Mucosa of gallbladder (tissue), 1 donor: Measurements from ENCODE around the gene LARP4. TPM values are rescaled to one million over a fixed set of nuclear protein-coding genes. Genes with fewer than 3 reads are reported as not detected.
A peak's percentile ranks its signal among the peaks of the same experiment; 100 is the strongest.
"Not testable (repeated sequence)": the region's sequence is repeated elsewhere in the genome, so short reads cannot be mapped to it uniquely, and the experiment has no call there.

Source experiments
- DNase-seq: peaks from one replicate; pipeline ENCODE4 v3.0.0-alpha.2; 2020; ENCODE audit warnings: low spot score
- total RNA-seq: library from RNA; stranded (reverse); gene quantifications from one replicate; pipeline ENCODE4 v1.2.1, GENCODE V29; 2021
- donor health status: DM: no; HTN: no; CAD: no.

LARP4 gene
- total RNA-seq, 1 donor from 2014 or later, result 43.0 TPM

DNA sequence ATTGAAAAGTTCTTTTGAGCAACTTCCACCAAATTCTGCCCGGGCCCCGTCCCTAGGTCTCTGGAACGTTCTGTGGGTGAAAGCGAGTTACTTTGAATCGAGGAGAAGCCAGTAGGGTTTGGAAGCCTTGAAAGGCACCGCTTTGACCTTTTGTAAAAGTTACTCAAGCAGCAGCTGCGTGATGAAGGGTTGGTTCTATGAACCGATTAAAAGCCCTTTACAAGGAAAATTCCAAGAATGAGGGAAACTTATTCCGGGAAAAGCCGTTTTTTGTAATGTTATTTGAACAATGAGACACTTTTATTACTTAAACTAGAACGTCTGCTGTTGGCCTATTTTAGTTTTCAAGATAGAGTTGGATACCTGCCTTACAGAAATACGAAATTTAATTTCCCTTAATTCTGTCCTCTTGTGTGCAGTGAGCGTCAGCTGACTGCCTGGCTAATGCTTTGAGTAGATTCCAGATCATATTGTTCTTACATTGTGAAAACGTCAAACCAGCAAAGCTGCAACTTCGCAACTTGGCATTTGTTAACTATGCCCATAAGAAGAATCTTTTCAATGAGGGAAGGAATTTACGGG lies 906 bp downstream of the LARP4 start:
- DNase-seq, result peak; percentile 22

- DNase-seq, result no peak
These were observed 1.7 kb downstream of the LARP4 start for GRCh38 chr12:50402264-50403000.

- no peak for DNase-seq
These were observed 2.3 kb downstream of the LARP4 start for GRCh38 chr12:50403001-50403440.

DNA sequence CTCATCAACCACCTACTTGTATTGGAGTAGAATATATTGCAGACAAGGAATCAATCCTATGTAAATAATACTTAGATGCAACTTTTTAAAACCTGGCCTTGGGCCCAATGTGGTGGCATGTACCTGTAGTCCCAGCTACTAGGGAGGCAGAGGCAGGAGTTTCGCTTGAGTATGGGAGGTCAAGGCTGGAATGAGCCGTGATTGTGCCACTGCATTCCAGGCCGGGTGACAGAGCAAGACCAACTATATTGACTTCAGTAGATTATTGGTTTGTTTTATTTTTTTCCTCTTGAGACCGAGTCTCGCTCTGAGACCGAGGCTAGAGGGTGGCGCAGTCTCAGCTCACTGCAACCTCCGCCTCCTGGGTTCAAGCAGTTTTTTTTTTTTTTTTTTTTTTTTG lies 3.6 kb downstream of the LARP4 start:
- DNase-seq, result no peak

DNA sequence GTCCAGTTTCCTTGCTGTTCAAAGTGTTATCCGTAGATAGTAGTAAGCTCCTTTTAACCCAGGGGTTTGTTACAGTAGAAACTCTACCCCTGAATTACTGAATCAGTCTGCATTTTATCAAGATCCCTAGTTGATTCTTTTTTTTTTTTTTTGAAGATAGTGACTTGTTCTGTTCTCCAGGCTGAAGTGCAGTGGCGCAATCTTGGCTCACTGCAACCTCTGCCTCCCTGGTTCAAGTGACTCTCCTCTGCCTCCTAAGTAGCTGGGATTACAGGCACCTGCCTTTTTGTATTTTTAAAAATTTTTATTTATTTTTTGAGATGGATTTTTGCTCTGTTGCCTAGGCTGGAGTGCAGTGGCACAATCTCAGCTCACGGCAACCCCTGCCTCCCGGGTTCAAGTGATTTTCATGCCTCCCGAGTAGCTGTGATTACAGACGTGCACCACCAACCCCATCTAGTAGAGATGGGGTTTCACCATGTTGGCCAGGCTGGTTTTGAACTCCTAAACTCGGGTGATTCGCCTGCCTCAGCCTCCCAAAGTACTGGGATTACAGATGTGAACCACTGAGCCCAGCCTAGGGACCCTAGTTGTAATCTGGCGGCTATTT lies 10.5 kb downstream of the LARP4 start:
- DNase-seq, result no peak

DNA sequence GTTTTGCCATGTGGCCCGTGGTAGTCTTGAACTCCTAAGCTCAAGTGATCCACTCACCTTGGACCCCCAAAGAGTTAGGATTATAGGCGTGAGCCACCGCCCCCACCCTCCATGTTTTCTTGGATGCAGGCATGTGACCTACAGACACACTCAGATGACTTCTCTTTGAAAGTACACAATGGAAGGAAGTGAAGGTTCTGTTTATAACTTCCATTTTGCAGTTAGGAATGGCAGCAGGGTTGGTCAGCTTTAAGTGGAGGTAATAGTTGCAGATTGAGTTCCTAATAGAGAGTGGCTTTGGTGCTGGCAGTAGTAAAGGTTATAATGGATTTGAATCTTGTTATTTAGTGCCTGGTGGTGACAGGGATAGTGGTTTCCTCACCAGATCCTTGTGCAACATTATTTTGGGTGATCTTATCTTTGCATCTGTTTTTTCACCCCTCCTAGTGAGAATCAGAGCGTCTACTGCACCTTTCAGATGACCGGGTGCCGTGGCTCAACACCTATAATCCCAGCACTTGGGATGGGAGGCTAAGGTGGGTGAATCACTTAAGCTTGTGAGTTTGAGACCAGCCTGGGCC lies 15.3 kb downstream of the LARP4 start:
- no peak for DNase-seq

DNA sequence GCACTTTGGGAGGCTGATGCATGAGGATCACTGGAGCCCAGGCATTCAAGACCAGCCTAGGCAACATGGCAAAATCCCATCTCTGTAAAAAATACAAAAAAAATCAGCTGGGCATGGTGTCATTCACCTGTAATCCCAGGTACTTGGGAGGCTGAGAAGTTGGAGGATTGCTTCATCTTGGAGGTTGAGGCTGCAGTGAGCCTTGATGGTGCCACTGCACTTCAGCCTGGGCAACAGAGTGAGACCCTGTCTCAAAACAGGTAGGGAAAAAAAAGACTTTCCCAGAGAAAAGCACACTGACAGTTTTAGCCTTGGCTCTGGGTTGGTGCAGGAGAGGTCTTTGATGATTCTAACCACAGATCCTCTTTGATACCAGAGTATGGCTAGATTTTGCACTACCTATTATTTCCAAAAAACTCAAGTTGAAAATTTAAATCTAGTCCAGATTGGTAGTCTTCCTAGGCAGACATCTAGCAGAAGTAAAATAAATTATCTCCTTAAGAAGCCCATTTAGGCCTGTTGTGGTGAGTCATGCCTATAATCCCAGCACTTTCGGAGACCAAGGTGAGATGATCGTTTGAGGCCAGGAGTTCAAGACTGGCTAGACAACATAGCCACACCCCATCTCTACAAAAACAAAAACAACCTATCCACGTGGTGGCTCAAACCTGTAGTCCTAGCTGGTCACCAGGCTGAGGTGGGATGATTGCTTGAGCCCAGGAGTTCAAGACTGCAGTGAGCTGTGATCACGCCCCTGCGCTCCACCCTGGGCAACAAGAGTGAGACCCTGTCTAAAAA lies 18.6 kb downstream of the LARP4 start:
- no peak for DNase-seq

GRCh38 chr12:50422855-50423254 lies 22.2 kb downstream of the LARP4 start:
- not testable (repeated sequence) for DNase-seq

DNA sequence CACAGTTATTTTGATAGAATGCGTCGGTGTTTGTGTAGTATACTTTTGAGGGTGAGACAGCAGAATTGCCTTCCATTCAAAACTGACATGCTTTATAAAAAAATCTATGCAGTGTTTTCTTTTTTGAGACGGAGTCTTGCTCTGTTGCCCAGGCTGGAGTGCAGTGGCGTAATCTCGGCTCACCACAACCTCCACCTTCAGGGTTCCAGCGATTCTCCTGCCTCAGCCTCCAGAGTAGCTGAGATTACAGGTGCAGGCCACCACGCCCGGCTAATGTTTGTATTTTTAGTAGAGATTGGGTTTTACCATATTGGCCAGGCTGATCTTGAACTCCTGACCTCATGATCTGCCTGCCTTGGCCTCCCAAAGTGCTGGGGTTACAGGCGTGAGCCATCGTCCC lies 22.7 kb downstream of the LARP4 start:
- not testable (repeated sequence) for DNase-seq

GRCh38 chr12:50425589-50426258 lies 25.0 kb downstream of the LARP4 start:
- no peak for DNase-seq

GRCh38 chr12:50431656-50432055 lies 31.0 kb downstream of the LARP4 start:
- not testable (repeated sequence) for DNase-seq

DNA sequence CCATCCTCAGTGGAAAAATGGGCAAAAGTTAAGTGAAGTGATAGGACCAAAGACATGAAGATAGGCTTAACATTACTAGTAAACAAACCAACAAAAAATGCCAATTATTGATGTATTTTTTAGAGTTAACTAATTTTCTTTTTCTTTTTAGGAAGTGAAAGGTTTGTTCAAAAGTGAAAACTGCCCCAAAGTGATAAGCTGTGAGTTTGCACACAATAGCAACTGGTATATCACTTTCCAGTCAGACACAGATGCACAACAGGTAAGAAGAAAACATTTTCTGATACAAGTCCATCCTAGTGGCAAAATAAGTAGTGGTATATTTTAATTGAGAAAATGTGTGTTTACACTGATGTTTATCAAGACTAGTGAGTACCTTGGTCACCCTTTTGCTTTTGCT lies 39.6 kb downstream of the LARP4 start:
- no peak for DNase-seq

DNA sequence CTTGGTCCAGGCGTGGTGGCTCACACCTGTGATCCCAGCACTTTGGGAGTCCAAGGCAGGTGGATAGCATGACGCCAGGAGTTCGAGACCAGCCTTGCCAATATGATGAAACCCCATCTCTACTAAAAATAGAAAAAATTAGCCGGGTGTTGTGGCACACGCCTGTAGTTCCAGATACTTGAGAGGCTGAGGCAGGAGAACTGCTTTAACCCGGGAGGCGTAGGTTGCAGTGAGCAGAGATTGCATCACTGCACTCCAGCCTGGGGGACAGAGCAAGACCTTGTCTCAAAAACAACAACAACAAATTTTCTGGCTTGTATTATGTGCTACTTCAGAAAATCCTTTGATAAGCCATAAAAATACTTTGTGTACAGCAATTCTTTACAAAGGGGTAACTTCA lies 41.1 kb downstream of the LARP4 start:
- DNase-seq, result no peak

- no peak for DNase-seq
These were observed 41.7 kb downstream of the LARP4 start for GRCh38 chr12:50442178-50442908.

DNA sequence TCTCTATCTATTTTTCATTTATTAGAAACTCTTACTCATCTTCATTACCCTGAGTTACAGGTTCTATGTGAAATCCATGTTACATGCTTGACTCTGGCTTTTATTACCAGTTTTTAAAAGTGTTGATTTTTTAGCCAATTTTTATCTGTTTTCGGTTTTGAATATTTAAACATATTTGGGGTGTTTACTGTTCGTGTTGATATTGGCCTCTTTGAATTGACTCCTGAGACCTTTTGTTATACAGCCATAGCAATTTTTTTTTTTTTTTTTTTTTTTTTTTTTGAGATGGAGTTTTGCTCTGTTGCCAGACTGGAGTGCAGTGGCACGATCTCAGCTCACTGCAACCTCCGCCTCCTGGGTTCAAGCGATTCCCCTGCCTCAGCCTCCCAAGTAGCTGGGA lies 49.0 kb downstream of the LARP4 start:
- not testable (repeated sequence) for DNase-seq

- no peak for DNase-seq
These were observed 52.1 kb downstream of the LARP4 start for GRCh38 chr12:50452795-50453194.

DNA sequence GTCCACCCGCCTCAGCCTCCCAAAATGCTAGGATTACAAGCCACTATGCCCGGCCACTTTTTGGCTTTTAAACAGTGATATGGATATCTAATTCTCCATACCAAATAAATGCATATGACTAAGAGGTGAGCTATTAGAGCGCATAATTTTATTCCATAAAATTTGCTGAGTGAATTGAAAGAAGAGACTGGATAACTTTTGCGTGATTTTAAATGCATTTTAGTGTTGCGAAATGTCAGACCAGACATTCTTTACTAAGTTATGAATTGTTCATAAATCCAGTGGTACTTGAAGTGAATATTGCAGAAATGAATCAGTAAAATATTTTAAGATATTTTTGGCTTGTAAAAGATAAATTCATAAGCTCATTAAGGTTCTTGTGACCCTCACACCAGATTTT lies 53.2 kb downstream of the LARP4 start:
- no peak for DNase-seq

DNA sequence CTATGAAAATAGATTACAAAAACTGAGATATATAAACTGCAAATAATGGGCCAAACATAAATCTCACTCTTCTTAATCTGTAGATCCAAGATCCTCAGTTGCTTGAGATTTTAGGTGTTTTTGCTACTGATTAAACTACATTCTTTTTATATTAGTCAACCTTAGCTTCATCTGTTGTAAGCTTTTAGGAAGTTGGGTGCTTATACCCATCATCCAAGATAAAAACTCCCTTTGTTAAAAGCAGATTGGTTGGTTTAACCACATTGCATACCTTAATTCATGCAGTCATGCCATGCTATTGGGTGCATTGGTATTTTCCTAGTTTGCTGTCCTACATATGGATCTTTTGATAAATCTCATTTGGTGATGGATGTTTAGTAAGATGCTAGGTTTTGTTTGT lies 57.9 kb downstream of the LARP4 start:
- DNase-seq, result no peak

DNA sequence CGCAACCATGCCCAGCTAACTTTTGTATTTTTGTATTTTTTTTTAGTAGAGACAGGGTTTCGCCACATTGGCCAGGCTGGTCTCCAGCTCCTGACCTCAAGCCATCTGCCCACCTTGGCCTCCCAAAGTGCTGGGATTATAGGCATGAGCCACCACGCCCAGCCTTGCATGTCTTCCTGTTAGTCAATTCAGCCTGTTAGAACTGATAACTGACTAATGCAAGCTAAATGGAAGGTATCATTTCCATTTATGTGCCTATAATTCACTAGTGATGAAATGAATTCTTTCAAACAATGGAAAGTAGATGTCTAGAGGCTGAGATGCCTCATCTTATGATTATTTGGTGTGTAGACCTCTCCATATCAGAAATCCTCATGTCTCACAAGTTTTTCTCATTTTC lies 66.8 kb downstream of the LARP4 start:
- no peak for DNase-seq

DNA sequence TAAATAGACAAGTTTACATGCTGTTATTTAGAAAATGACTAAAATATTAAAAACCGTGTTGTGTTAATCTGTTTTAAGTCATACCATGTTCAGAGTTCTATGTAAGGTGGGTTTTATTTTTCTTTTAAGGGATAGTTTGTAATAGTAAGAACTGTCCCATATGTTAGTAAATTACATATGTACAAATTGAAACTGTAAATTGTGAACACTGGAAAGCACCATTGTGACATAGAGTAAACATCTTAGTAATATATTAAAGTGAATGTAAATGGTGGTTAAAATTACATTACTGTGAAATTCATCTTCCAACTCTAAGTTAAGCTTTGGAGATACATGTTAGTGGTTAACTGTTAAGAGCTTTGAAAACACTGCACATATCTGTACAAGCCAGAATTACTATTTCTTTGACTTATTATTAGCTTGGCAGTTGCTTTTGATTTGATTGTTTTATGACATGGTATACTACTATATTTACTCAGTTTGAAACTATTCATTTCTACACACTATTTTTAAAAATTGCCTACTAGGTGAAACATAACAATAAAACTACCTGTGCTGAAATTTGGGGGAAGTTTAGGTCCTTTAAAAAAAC lies 76.7 kb downstream of the LARP4 start:
- DNase-seq, result no peak
